ENCODE results near the gene DNMT3A.

DNA sequence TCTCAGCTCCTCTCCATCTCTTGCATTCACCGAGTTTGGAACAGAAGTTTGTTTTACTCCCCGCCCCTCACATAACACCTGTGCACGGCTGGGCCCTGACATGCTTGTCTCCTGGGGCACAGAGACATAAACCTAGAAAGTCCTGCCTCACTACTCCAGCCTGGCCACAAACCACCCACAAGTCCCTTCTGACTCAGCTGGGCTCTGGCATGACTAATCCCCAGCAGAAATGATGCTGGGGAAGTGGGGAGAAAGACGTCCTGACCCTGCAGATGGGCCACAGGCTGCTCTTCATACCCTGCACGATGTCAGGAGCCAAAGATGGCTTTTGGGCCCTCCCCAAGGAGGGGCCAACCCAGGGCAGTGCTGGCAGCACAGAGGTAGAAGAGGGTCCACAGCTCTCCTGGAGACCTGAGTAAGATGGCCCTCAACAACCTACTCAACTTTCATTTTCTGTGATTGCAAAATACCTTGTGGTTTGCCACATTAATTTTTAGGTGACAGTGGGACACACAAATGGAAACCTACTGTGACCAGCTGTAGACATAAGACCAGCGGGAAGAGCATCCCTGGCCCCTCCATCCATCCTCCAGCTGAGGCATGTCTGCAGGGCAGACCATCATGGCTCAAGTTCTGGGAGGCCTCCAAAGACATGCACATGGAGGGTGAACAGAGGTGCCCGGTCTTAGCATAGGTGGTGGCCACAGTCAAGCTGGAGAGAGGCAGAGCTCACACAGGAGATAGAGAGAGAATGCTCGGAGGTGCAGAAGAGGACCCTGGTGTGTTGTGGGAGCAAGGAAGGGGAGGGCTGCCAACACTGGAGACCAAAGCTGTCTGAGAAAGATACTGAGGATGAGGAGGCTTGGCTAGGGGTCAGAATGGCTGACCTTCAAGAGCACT, 40.0 kb downstream of the DNMT3A start:
- TF ChIP-seq, protein P1, sequence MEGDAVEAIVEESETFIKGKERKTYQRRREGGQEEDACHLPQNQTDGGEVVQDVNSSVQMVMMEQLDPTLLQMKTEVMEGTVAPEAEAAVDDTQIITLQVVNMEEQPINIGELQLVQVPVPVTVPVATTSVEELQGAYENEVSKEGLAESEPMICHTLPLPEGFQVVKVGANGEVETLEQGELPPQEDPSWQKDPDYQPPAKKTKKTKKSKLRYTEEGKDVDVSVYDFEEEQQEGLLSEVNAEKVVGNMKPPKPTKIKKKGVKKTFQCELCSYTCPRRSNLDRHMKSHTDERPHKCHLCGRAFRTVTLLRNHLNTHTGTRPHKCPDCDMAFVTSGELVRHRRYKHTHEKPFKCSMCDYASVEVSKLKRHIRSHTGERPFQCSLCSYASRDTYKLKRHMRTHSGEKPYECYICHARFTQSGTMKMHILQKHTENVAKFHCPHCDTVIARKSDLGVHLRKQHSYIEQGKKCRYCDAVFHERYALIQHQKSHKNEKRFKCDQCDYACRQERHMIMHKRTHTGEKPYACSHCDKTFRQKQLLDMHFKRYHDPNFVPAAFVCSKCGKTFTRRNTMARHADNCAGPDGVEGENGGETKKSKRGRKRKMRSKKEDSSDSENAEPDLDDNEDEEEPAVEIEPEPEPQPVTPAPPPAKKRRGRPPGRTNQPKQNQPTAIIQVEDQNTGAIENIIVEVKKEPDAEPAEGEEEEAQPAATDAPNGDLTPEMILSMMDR (IDR thresholded peaks at IDR 0.05 in 4 of 5, conservative IDR thresholded peaks at IDR 0.05 in 1 of 5) = no peak
- no peak for TF ChIP-seq POLR2A (IDR thresholded peaks at IDR 0.05)
